Measurements from ENCODE around the gene EIF5AL1. TPM values are rescaled to one million over a fixed set of nuclear protein-coding genes. Genes with fewer than 3 reads are reported as not detected.
A peak's percentile ranks its signal among the peaks of the same experiment; 100 is the strongest.
"Not testable (repeated sequence)": the region's sequence is repeated elsewhere in the genome, so short reads cannot be mapped to it uniquely, and the experiment has no call there.

The EIF5AL1 gene
- total and polyA plus RNA-seq, 9 of the 15 experiments (the other 6 are each of a cell fraction or from before 2014, with no cell fraction given) = 0.03 to 3.4 (median 0.53) TPM; not detected in 1

GRCh38 chr10:79555354-79556309 is 43.3 kb downstream of the EIF5AL1 start:
- no TSS peak for BruUV-seq (replicated peaks)
- no peaks in the 10 kb centered on the region for H3K4me1 ChIP-seq (replicated peaks in 1 of 2; ENCODE audit: control insufficient read depth in 2 of 2, insufficient read depth in 2 of 2, low read length in 2 of 2)
- ChIA-PET POLR2A (interaction anchor here (0.6 kb wide), 1 partner anchor 1363 kb away, joined by 3 read pairs; no protein-coding TSS in a partner anchor), CTCF (ENCODE audit: low intra/inter-chr PET ratio) (no interaction called here)
- intact Hi-C loops (cut with micrococcal nuclease) (loop anchor here (1.0 kb wide), 1 partner anchor 59 kb away; no protein-coding TSS in a partner anchor), in situ Hi-C loops (cut with MboI) (loop anchor here (5.0 kb wide), 1 partner anchor 57 kb away; the partner anchor contains the start of gene SFTPA1)
- H4K20me1 ChIP-seq (replicated peaks; ENCODE audit: control insufficient read depth, insufficient read depth, low read length) = peaks cover 4% of the 10 kb centered on the region; the same call in 1 of the 2 replicates
- H3K9me3 ChIP-seq (replicated peaks; ENCODE audit: control insufficient read depth, insufficient read depth, low read depth, low read length) = no peaks in the 10 kb centered on the region
- H3K4me2 ChIP-seq (ENCODE audit: insufficient read depth, low read length) = no peak overlapping the region
- H3K9ac ChIP-seq (ENCODE audit: insufficient read depth in 1 of 2, low read depth in 2 of 2, low read length in 2 of 2) = no peak overlapping the region
- FAIRE-seq = peak; percentile 40
- H3K27ac ChIP-seq (ENCODE audit: extremely low read depth, low read depth, low read length) = no peak overlapping the region
- H3K79me2 ChIP-seq (ENCODE audit: control insufficient read depth, insufficient read depth, low read length) = no peaks in the 10 kb centered on the region
- DNase-seq (ENCODE audit: extremely low read depth in 1 of 4, low spot score in 3 of 4) = no peak
- H3K9me1 ChIP-seq (ENCODE audit: control insufficient read depth, insufficient read depth, low read length) = no peaks in the 10 kb centered on the region
- no peak overlapping the region for H3K4me3 ChIP-seq
- no peaks in the 10 kb centered on the region for H3K36me3 ChIP-seq (ENCODE audit: control insufficient read depth, insufficient read depth, low read length)
- ATAC-seq = no peak
- WGBS (ENCODE audit: insufficient coverage, low coverage, missing lambda C conversion rate) = under 1% methylated on average over 11 of the region's 11 CpGs
- TF ChIP-seq ZNF197 (CRISPR knock-in tag; IDR thresholded peaks at IDR 0.05; ENCODE audit: low read depth) = no peak
- no peak for TF ChIP-seq USF1 (CRISPR knock-in tag; IDR thresholded peaks at IDR 0.05)
- TF ChIP-seq, protein P1, sequence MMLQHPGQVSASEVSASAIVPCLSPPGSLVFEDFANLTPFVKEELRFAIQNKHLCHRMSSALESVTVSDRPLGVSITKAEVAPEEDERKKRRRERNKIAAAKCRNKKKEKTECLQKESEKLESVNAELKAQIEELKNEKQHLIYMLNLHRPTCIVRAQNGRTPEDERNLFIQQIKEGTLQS (IDR thresholded peaks at IDR 0.05) = no peak
- TF ChIP-seq, protein P1 (CRISPR knock-in tag; conservative IDR thresholded peaks at IDR 0.05) = no peak
- TF ChIP-seq TRIM25 (IDR thresholded peaks at IDR 0.05; ENCODE audit: borderline replicate concordance) = no peak
- TF ChIP-seq LARP7 (IDR thresholded peaks at IDR 0.05) = no peak
- TF ChIP-seq LEF1 (IDR thresholded peaks at IDR 0.05) = no peak
- H2AFZ ChIP-seq (ENCODE audit: low read depth, low read length) = no peak overlapping the region
- peaks cover 11 to 49% of the 10 kb centered on the region in 2 experiments for H3K27me3 ChIP-seq (ENCODE audit: control insufficient read depth in 2 of 2, insufficient read depth in 2 of 2, low read length in 2 of 2)

DNA sequence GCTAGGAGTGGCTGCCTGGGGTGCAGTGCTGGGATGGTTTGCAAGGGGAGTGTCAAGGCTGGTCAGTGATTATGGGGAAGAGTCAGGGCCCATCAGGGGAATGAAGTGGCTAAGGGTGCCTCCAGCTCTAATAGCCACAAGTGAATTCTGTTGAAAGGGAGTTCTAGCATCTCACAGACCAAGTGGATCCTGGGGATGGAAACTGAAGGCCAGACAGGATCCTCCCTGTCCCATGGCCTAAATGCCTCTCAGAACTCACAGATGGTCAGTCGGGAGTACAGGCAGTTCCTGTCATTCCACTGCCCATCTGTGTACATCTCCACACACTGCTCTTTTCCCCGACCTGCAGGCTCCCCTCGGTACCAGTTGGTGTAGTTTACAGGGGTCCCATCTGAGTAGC is 44.6 kb downstream of the EIF5AL1 start:
- ATAC-seq = peak; percentile 17
- H3K4me1 ChIP-seq (replicated peaks in 1 of 2; ENCODE audit: control insufficient read depth in 2 of 2, insufficient read depth in 2 of 2, low read length in 2 of 2); H3K36me3 ChIP-seq (ENCODE audit: control insufficient read depth, insufficient read depth, low read length); H3K4me3 ChIP-seq; CTCF ChIA-PET (ENCODE audit: low intra/inter-chr PET ratio); DNase-seq (ENCODE audit: extremely low read depth in 1 of 4, low spot score in 3 of 4); POLR2A ChIA-PET; H4K20me1 ChIP-seq (replicated peaks; ENCODE audit: control insufficient read depth, insufficient read depth, low read length); H3K4me2 ChIP-seq (ENCODE audit: insufficient read depth, low read length); H3K27ac ChIP-seq (ENCODE audit: extremely low read depth, low read depth, low read length); FAIRE-seq; H3K9me1 ChIP-seq (ENCODE audit: control insufficient read depth, insufficient read depth, low read length); H3K79me2 ChIP-seq (ENCODE audit: control insufficient read depth, insufficient read depth, low read length); H2AFZ ChIP-seq (ENCODE audit: low read depth, low read length); BruUV-seq (replicated peaks); H3K9ac ChIP-seq (ENCODE audit: insufficient read depth in 1 of 2, low read depth in 2 of 2, low read length in 2 of 2); H3K9me3 ChIP-seq (replicated peaks; ENCODE audit: control insufficient read depth, insufficient read depth, low read depth, low read length): not testable (repeated sequence)
- in situ Hi-C loops (cut with MboI) (loop anchor here (5.0 kb wide), 1 partner anchor 55 kb away; the partner anchor contains the start of gene SFTPA1), intact Hi-C loops (cut with micrococcal nuclease) (loop anchor here (1.0 kb wide), 1 partner anchor 57 kb away; no protein-coding TSS in a partner anchor)
- peaks cover 7 to 45% of the 10 kb centered on the region in 2 experiments; a peak in 3 of 5 replicates for H3K27me3 ChIP-seq (ENCODE audit: control insufficient read depth in 2 of 2, insufficient read depth in 2 of 2, low read length in 2 of 2)
- WGBS (ENCODE audit: insufficient coverage, low coverage, missing lambda C conversion rate) = 0% methylated on average over 2 of the region's 3 CpGs
